ENCODE measurements around the gene SCAF8. TPM values are rescaled to one million over a fixed set of nuclear protein-coding genes. Genes with fewer than 3 reads are reported as not detected.

The SCAF8 gene
- total and polyA plus RNA-seq, 2 of the 8 experiments (the other 6 are each of a cell fraction or from before 2014, with no cell fraction given), result 20.3 to 46.3 TPM

DNA sequence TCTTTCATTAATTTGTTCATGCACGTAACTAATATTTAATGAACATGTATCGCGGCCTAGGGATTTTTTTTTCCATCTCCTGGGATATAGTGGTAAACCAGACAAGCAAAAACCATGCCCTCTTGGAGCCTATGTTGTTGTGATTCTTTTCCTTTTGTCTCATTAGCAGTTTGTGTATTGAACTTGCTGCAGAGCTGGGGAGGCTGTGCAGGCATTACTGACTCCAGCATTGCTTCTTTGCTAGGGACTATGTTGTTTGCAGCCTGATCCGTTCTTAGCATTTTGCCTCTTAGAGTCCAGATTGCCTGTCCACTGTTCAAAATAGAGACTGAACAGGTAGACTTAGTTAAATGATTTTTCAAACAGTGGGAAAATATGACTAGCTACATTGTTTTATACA is 9.7 kb downstream of the SCAF8 start:
- Histone ChIP-seq H3K18ac (ENCODE audit: extremely low read depth, low read length) (no peak overlapping the region), H2BK15ac (ENCODE audit: low read length) (no peak overlapping the region), H3K9me3 (ENCODE audit: insufficient read depth in 2 of 2, low read depth in 1 of 2, low read length in 1 of 2) (no peaks in the 10 kb centered on the region), H4K20me1 (replicated peaks in 1 of 2; ENCODE audit: control insufficient read depth in 1 of 2, insufficient read depth in 2 of 2, low read length in 2 of 2) (peaks cover 15 to 17% of the 10 kb centered on the region in 2 experiments), H2BK120ac (replicated peaks; ENCODE audit: low read depth, low read length) (no peak overlapping the region), H3K79me2 (ENCODE audit: control insufficient read depth in 1 of 2, insufficient read depth in 2 of 2, low read length in 2 of 2) (peaks cover 56 to 100% of the 10 kb centered on the region in 2 experiments), H2AFZ (ENCODE audit: low read length) (no peak overlapping the region), H3K14ac (ENCODE audit: insufficient read length) (no peak overlapping the region), H3K4me1 (replicated peaks in 1 of 4; ENCODE audit: control insufficient read depth in 3 of 4, insufficient read depth in 4 of 4, low read length in 3 of 4) (peaks cover 2 to 6% (median 4%) of the 10 kb centered on the region in 4 experiments; a peak in 4 of 7 replicates), H3K56ac (replicated peaks; ENCODE audit: insufficient read length, low read depth, low read length) (no peak overlapping the region), H3K36me3 (ENCODE audit: control insufficient read depth in 2 of 4, insufficient read depth in 4 of 4, low read length in 3 of 4) (peaks cover 0 to 8% (median 0%) of the 10 kb centered on the region in 4 experiments; a peak in 1 of 8 replicates), H3K79me1 (ENCODE audit: low read depth, low read length) (peaks cover 4% of the 10 kb centered on the region; the same call in 1 of the 2 replicates), H3K4me3 (ENCODE audit: extremely low read depth in 1 of 4, insufficient read depth in 2 of 4, low read depth in 3 of 4, low read length in 4 of 4) (no peak overlapping the region), H3K23me2 (ENCODE audit: low read depth, low read length) (no peaks in the 10 kb centered on the region), H3K27ac (ENCODE audit: low read depth, low read length) (no peak overlapping the region), H3K23ac (ENCODE audit: insufficient read length) (no peak overlapping the region), H2BK12ac (ENCODE audit: low read depth, low read length) (no peak overlapping the region), H3K27me3 (replicated peaks in 1 of 4; ENCODE audit: control insufficient read depth in 3 of 4, extremely low read depth in 1 of 4, insufficient read depth in 3 of 4, low read length in 3 of 4) (no peaks in the 10 kb centered on the region), H2BK5ac (ENCODE audit: low read depth, low read length) (no peak overlapping the region), H3K4ac (replicated peaks; ENCODE audit: insufficient read length, low read depth, low read length) (no peak overlapping the region), H2AK5ac (ENCODE audit: low read depth, low read length) (no peak overlapping the region), H3K4me2 (ENCODE audit: insufficient read depth in 1 of 2, low read depth in 2 of 2, low read length in 2 of 2) (no peak overlapping the region), H4K91ac (replicated peaks; ENCODE audit: insufficient read length, low read length) (no peak overlapping the region), H4K5ac (ENCODE audit: insufficient read length, low read depth, low read length) (no peak overlapping the region), H4K8ac (ENCODE audit: extremely low read depth, insufficient read depth, low read length) (no peak overlapping the region), H3K9ac (replicated peaks in 1 of 4; ENCODE audit: extremely low read depth in 1 of 4, low read depth in 3 of 4, low read length in 3 of 4) (peak overlapping the region in 1 of 4 experiments; percentile 56; a peak in 1 of 7 replicates), H2BK20ac (ENCODE audit: low read length) (no peak overlapping the region)
- POLR2A ChIA-PET (ENCODE audit: partially characterized antibody), result no interaction called here
- FAIRE-seq (no peak), DNase-seq (ENCODE audit: low read depth in 1 of 2, low spot score in 2 of 2) (no peak)
- WGBS, 2 experiments (ENCODE audit: extremely low coverage in 1 of 2, insufficient coverage in 1 of 2, insufficient read length in 1 of 2, insufficient replicate concordance in 2 of 2, low coverage in 1 of 2, low lambda C conversion rate in 2 of 2, missing lambda C conversion rate in 1 of 2), result 88% methylated on average over 4 of the region's 4 CpGs; no CpG with 5 or more reads in 1 of the 2 experiments
- no peak for TF ChIP-seq KDM4A (IDR thresholded peaks at IDR 0.05; ENCODE audit: low read depth, low read length, severe bottlenecking)
- CTCF ChIA-PET (ENCODE audit: partially characterized antibody), result interaction anchor here (0.7 to 1.3 kb wide), 2 partner anchors 14 to 67 kb away, joined by 3 to 4 read pairs; no protein-coding TSS in a partner anchor
